NCI-H460 (cell line): ENCODE results near the gene CCDC126. TPM values are rescaled to one million over a fixed set of nuclear protein-coding genes. Genes with fewer than 3 reads are reported as not detected.
"Not testable (repeated sequence)": the region's sequence is repeated elsewhere in the genome, so short reads cannot be mapped to it uniquely, and the experiment has no call there.

Experiments used
- DNase-seq: peaks from one replicate; pipeline ENCODE4 v3.0.0-alpha.2; 2016; ENCODE audit warnings: low read depth; ENCODE audit errors: extremely low read depth
- total RNA-seq: library from RNA; depleted of rRNA; stranded (reverse); fragments of >200 nt; shearing (Covaris generic); gene quantifications from 2 replicates; pipeline ENCODE4 v1.2.3, GENCODE V29; 2014

The CCDC126 gene
- total RNA-seq, 1 experiment from 2014 or later, result 12.3 TPM

GRCh38 chr7:23622506-23622925 is 25.3 kb downstream of the CCDC126 start:
- no peak for DNase-seq

- DNase-seq, result no peak
Measured at GRCh38 chr7:23628370-23628769, 31.2 kb downstream of the CCDC126 start.

GRCh38 chr7:23633417-23633816 is 36.2 kb downstream of the CCDC126 start:
- DNase-seq, result no peak

- no peak for DNase-seq
Measured at GRCh38 chr7:23645822-23646221, 48.6 kb downstream of the CCDC126 start.

GRCh38 chr7:23653942-23654341 is 56.8 kb downstream of the CCDC126 start:
- no peak for DNase-seq

- peak; percentile 26 for DNase-seq
Measured at GRCh38 chr7:23654508-23654907, 57.3 kb downstream of the CCDC126 start.

- DNase-seq, result no peak
Measured at GRCh38 chr7:23655433-23655832, 58.3 kb downstream of the CCDC126 start.

- no peak for DNase-seq
Measured at GRCh38 chr7:23658831-23659427, 61.7 kb downstream of the CCDC126 start.

GRCh38 chr7:23661385-23661784 is 64.2 kb downstream of the CCDC126 start:
- DNase-seq, result no peak

- no peak for DNase-seq
Measured at GRCh38 chr7:23662124-23662983, 65.2 kb downstream of the CCDC126 start.

- DNase-seq, result no peak
Measured at GRCh38 chr7:23662984-23663313, 65.8 kb downstream of the CCDC126 start.

- no peak for DNase-seq
Measured at GRCh38 chr7:23664122-23664521, 66.9 kb downstream of the CCDC126 start.

- DNase-seq, result no peak
Measured at GRCh38 chr7:23672033-23672432, 74.9 kb downstream of the CCDC126 start.

- peak; percentile 70 for DNase-seq
Measured at GRCh38 chr7:23679898-23680413, 82.8 kb downstream of the CCDC126 start, which contains the start of gene FAM221A. Gene FAM221A, plus strand, starts transcription at chr7:23680199. Its CDS starts 20 bp downstream, at chr7:23680219.

- no peak for DNase-seq
Measured at GRCh38 chr7:23680414-23681405, 83.5 kb downstream of the CCDC126 start.

- DNase-seq, result not testable (repeated sequence)
Measured at GRCh38 chr7:23684041-23684440, 86.9 kb downstream of the CCDC126 start.

GRCh38 chr7:23685731-23686130 is 88.5 kb downstream of the CCDC126 start:
- no peak for DNase-seq

GRCh38 chr7:23687011-23687410 is 89.8 kb downstream of the CCDC126 start:
- DNase-seq, result no peak

GRCh38 chr7:23689165-23689564 is 92.0 kb downstream of the CCDC126 start:
- DNase-seq, result no peak

- DNase-seq, result no peak
Measured at GRCh38 chr7:23691320-23691719, 94.1 kb downstream of the CCDC126 start.

GRCh38 chr7:23693224-23693623 is 96.0 kb downstream of the CCDC126 start:
- DNase-seq, result no peak
